ENCODE results near the gene ORM1.

Gene ORM1

GRCh38 chr9:114288193-114289091, 34.5 kb upstream of the ORM1 start:
- no peak for DNase-seq

GRCh38 chr9:114289106-114289505, 33.8 kb upstream of the ORM1 start:
- no peak for DNase-seq

- no peak for DNase-seq
Measured at GRCh38 chr9:114289571-114290481, 33.1 kb upstream of the ORM1 start.

GRCh38 chr9:114290561-114290986, 32.3 kb upstream of the ORM1 start:
- DNase-seq: no peak

- peak; percentile 72 for DNase-seq
Measured at GRCh38 chr9:114291064-114291474, 31.8 kb upstream of the ORM1 start.

- DNase-seq: no peak
Measured at GRCh38 chr9:114291886-114292590, 30.9 kb upstream of the ORM1 start.

- DNase-seq: no peak
Measured at GRCh38 chr9:114294664-114295063, 28.2 kb upstream of the ORM1 start.

GRCh38 chr9:114296338-114296737, 26.6 kb upstream of the ORM1 start:
- no peak for DNase-seq

- no peak for DNase-seq
Measured at GRCh38 chr9:114299286-114300152, 23.4 kb upstream of the ORM1 start.

- no peak for DNase-seq
Measured at GRCh38 chr9:114300153-114300845, 22.6 kb upstream of the ORM1 start.

- DNase-seq: no peak
Measured at GRCh38 chr9:114300846-114301797, 21.8 kb upstream of the ORM1 start.

GRCh38 chr9:114301798-114302565, 20.9 kb upstream of the ORM1 start:
- no peak for DNase-seq

- DNase-seq: no peak
Measured at GRCh38 chr9:114302727-114303126, 20.2 kb upstream of the ORM1 start.

GRCh38 chr9:114303571-114303970, 19.3 kb upstream of the ORM1 start:
- DNase-seq: no peak

GRCh38 chr9:114303977-114304376, 18.9 kb upstream of the ORM1 start:
- DNase-seq: no peak

GRCh38 chr9:114304416-114305188, 18.3 kb upstream of the ORM1 start:
- DNase-seq: no peak

- DNase-seq: no peak
Measured at GRCh38 chr9:114307899-114308267, 15.0 kb upstream of the ORM1 start.

GRCh38 chr9:114308361-114308950, 14.4 kb upstream of the ORM1 start:
- no peak for DNase-seq
